IPS-NIHi11 (cell line): ENCODE measurements around the gene ZNF521.
"Not testable (repeated sequence)": the region's sequence is repeated elsewhere in the genome, so short reads cannot be mapped to it uniquely, and the experiment has no call there.

Experiments used
- DNase-seq: peaks from one replicate; pipeline ENCODE4 v3.0.0; 2012; ENCODE audit warnings: mixed read lengths, low spot score

ZNF521 gene

GRCh38 chr18:25289001-25289631, 62.9 kb downstream of the ZNF521 start:
- no peak for DNase-seq

GRCh38 chr18:25288340-25288938, 63.5 kb downstream of the ZNF521 start:
- no peak for DNase-seq

GRCh38 chr18:25287106-25287505, 64.9 kb downstream of the ZNF521 start:
- DNase-seq, result no peak

- DNase-seq, result no peak
These were observed 67.0 kb downstream of the ZNF521 start for GRCh38 chr18:25284861-25285550.

- no peak for DNase-seq
These were observed 67.7 kb downstream of the ZNF521 start for GRCh38 chr18:25284281-25284680.

- no peak for DNase-seq
These were observed 68.2 kb downstream of the ZNF521 start for GRCh38 chr18:25283781-25284180.

- DNase-seq, result no peak
These were observed 68.9 kb downstream of the ZNF521 start for GRCh38 chr18:25282896-25283703.

GRCh38 chr18:25282282-25282681, 69.7 kb downstream of the ZNF521 start:
- no peak for DNase-seq

- no peak for DNase-seq
These were observed 70.4 kb downstream of the ZNF521 start for GRCh38 chr18:25281556-25281955.

GRCh38 chr18:25279961-25280360, 72.0 kb downstream of the ZNF521 start:
- DNase-seq, result no peak

- DNase-seq, result no peak
These were observed 72.4 kb downstream of the ZNF521 start for GRCh38 chr18:25279556-25279955.

GRCh38 chr18:25279133-25279532, 72.8 kb downstream of the ZNF521 start:
- no peak for DNase-seq

GRCh38 chr18:25278394-25278793, 73.6 kb downstream of the ZNF521 start:
- no peak for DNase-seq

- no peak for DNase-seq
These were observed 76.5 kb downstream of the ZNF521 start for GRCh38 chr18:25275412-25276001.

- DNase-seq, result no peak
These were observed 77.0 kb downstream of the ZNF521 start for GRCh38 chr18:25274926-25275325.

GRCh38 chr18:25266931-25267527, 84.9 kb downstream of the ZNF521 start:
- DNase-seq, result not testable (repeated sequence)

- no peak for DNase-seq
These were observed 89.0 kb downstream of the ZNF521 start for GRCh38 chr18:25262920-25263319.

GRCh38 chr18:25261768-25262167, 90.2 kb downstream of the ZNF521 start:
- no peak for DNase-seq

GRCh38 chr18:25256439-25256838, 95.5 kb downstream of the ZNF521 start:
- peak; percentile 11 for DNase-seq

- DNase-seq, result no peak
These were observed 98.2 kb downstream of the ZNF521 start for GRCh38 chr18:25253779-25254178.

GRCh38 chr18:25253136-25253535, 98.8 kb downstream of the ZNF521 start:
- DNase-seq, result no peak

- no peak for DNase-seq
These were observed 100.9 kb downstream of the ZNF521 start for GRCh38 chr18:25251068-25251467.
